GM23338 (cell line): ENCODE data around the gene DYNLRB1. TPM values are rescaled to one million over a fixed set of nuclear protein-coding genes. Genes with fewer than 3 reads are reported as not detected.

Source experiments
- ATAC-seq: fragments of 200-7000 bp; cut with Tn5 transposase; 3 replicates; pipeline ENCODE4 v1.9.1; 2020
- DNase-seq: peaks from one replicate; pipeline ENCODE4 v3.0.0-alpha.2; 2015; ENCODE audit warnings: low spot score
- H2AFZ ChIP-seq: fragments of 200-600 bp; sonication (generic); 2 replicates; pipeline ENCODE4 v1.8.0; 2016; ENCODE audit warnings: antibody characterized with exemption, mild to moderate bottlenecking, moderate library complexity
- H3F3A ChIP-seq: fragments of 200-600 bp; sonication (generic); replicated peaks from 2 replicates; pipeline ENCODE4 v1.8.0; 2017; ENCODE audit warnings: antibody characterized with exemption, mixed run types, low read depth
- H3K27ac ChIP-seq: fragments of 200-600 bp; sonication (generic); 2 replicates; pipeline ENCODE4 v1.6.1; 2016; ENCODE audit warnings: low read depth
- H3K27me3 ChIP-seq: fragments of 200-600 bp; sonication (generic); 2 replicates; pipeline ENCODE4 v1.8.0; 2016; ENCODE audit warnings: mild to moderate bottlenecking, mixed run types, moderate library complexity; ENCODE audit not compliant: insufficient read depth
- H3K36me3 ChIP-seq: fragments of 200-600 bp; sonication (generic); 2 replicates; pipeline ENCODE4 v1.8.0; 2016; ENCODE audit warnings: mild to moderate bottlenecking; ENCODE audit not compliant: insufficient read depth
- H3K4me1 ChIP-seq: fragments of 200-600 bp; sonication (generic); 2 replicates; pipeline ENCODE4 v1.8.0; 2016; ENCODE audit warnings: mild to moderate bottlenecking, moderate library complexity; ENCODE audit not compliant: insufficient read depth
- H3K4me2 ChIP-seq: fragments of 200-600 bp; sonication (generic); 2 replicates; pipeline ENCODE4 v1.7.1; 2017; ENCODE audit warnings: mixed run types
- H3K4me3 ChIP-seq: fragments of 200-600 bp; sonication (generic); 2 replicates; pipeline ENCODE4 v1.6.1; 2016; ENCODE audit warnings: mixed run types
- H3K79me2 ChIP-seq: fragments of 200-600 bp; sonication (generic); replicated peaks from 2 replicates; pipeline ENCODE4 v1.8.0; 2017; ENCODE audit warnings: mild to moderate bottlenecking; ENCODE audit not compliant: insufficient read depth
- H3K9me2 ChIP-seq: fragments of 200-600 bp; sonication (generic); 2 replicates; pipeline ENCODE4 v1.8.0; 2017; ENCODE audit not compliant: insufficient read depth
- H4K20me1 ChIP-seq: fragments of 200-600 bp; sonication (generic); replicated peaks from 2 replicates; pipeline ENCODE4 v1.8.0; 2017; ENCODE audit warnings: mild to moderate bottlenecking; ENCODE audit not compliant: insufficient read depth
- H3K27ac Mint-ChIP-seq: 2 replicates; pipeline ENCODE4 v1.8.0; 2020; ENCODE audit warnings: inconsistent platforms, mild to moderate bottlenecking, moderate library complexity, mixed read lengths
- H3K27me3 Mint-ChIP-seq: 3 replicates; pipeline ENCODE4 v1.8.0; 2022; ENCODE audit warnings: low read depth, mild to moderate bottlenecking, moderate library complexity, mixed read lengths, inconsistent platforms; ENCODE audit not compliant: insufficient read depth, poor library complexity
- H3K36me3 Mint-ChIP-seq: 3 replicates; pipeline ENCODE4 v1.8.0; 2021; ENCODE audit warnings: low read depth, mild to moderate bottlenecking, inconsistent platforms, moderate library complexity, mixed read lengths
- H3K4me1 Mint-ChIP-seq: 3 replicates; pipeline ENCODE4 v1.8.0; 2020; ENCODE audit warnings: mild to moderate bottlenecking, inconsistent platforms, mixed read lengths
- H3K4me3 Mint-ChIP-seq: 3 replicates; pipeline ENCODE4 v1.8.0; 2021; ENCODE audit warnings: moderate library complexity, mild to moderate bottlenecking, inconsistent platforms, mixed read lengths
- H3K9me3 Mint-ChIP-seq: 3 replicates; pipeline ENCODE4 v1.8.0; 2020; ENCODE audit warnings: moderate library complexity, mild to moderate bottlenecking, inconsistent platforms, mixed read lengths
- CTCF ChIP-seq, 2 experiments: fragments of 200-600 bp in 1 of 2; sonication (generic) in 1 of 2; conservative IDR thresholded peaks; 2 replicates each; pipeline versions ENCODE4 v1.5.1 to v1.6.1; 2016 to 2017; ENCODE audit warnings: antibody characterized with exemption in 2 of 2, low read depth in 2 of 2, mild to moderate bottlenecking in 2 of 2, moderate library complexity in 1 of 2
- ETS1 ChIP-seq: IDR thresholded peaks from 2 replicates; pipeline ENCODE4 v1.6.1; 2016; ENCODE audit warnings: antibody characterized with exemption
- EZH2 ChIP-seq: fragments of 200-600 bp; sonication (generic); IDR thresholded peaks from one replicate; pipeline ENCODE4 v1.8.0; 2017; ENCODE audit warnings: antibody characterized with exemption, mild to moderate bottlenecking, low read depth; ENCODE audit not compliant: unreplicated experiment
- EZH2phosphoT487 ChIP-seq: fragments of 200-600 bp; sonication (generic); IDR thresholded peaks from one replicate; pipeline ENCODE4 v1.8.1; 2018; ENCODE audit warnings: antibody characterized with exemption; ENCODE audit not compliant: unreplicated experiment
- NANOG ChIP-seq: IDR thresholded peaks from 2 replicates; pipeline ENCODE4 v1.6.1; 2016; ENCODE audit warnings: antibody characterized with exemption, borderline replicate concordance
- POLR2AphosphoS5 ChIP-seq: IDR thresholded peaks from 2 replicates; pipeline ENCODE4 v1.6.1; 2016; ENCODE audit warnings: antibody characterized with exemption, low read depth
- REST ChIP-seq: IDR thresholded peaks from one replicate; pipeline ENCODE4 v1.6.1; 2018; ENCODE audit warnings: antibody characterized with exemption; ENCODE audit not compliant: unreplicated experiment
- ZNF114 ChIP-seq: fragments of 250-450 bp; sonication (Bioruptor Pico); IDR thresholded peaks from 2 replicates; pipeline ENCODE4 v1.5.0; 2020; ENCODE audit warnings: mild to moderate bottlenecking, moderate library complexity
- ZNF331 ChIP-seq: fragments of 250-450 bp; sonication (Bioruptor Pico); IDR thresholded peaks from 2 replicates; pipeline ENCODE4 v1.5.0; 2020; ENCODE audit warnings: low read depth, mild to moderate bottlenecking, moderate library complexity
- ZNF462 ChIP-seq: fragments of 250-450 bp; sonication (Bioruptor Pico); IDR thresholded peaks from 2 replicates; pipeline ENCODE4 v1.5.0; 2020; ENCODE audit warnings: mild to moderate bottlenecking, moderate library complexity
- polyA plus RNA-seq: library from polyadenylated mRNA; unstranded; fragments of >200 nt; fragmentation: Nextera tagmentation; extraction: Ambion mirVana; gene quantifications from 2 replicates; pipeline ENCODE4 v1.2.1, GENCODE V29; 2016
- total RNA-seq: library from RNA; depleted of rRNA; stranded (reverse); fragments of >200 nt; shearing (Covaris generic); gene quantifications from 2 replicates; pipeline ENCODE4 v1.2.3, GENCODE V29; 2014

DYNLRB1 gene
- total and polyA plus RNA-seq, 2 experiments from 2014 or later, result 107 to 376 TPM

- no peaks in the 10 kb centered on the region; the same call in 1 of the 2 replicates for H3F3A ChIP-seq
- Mint-ChIP-seq H3K4me3 (no peak overlapping the region), H3K27me3 (peaks cover 4% of the 10 kb centered on the region), H3K36me3 (peaks cover 48% of the 10 kb centered on the region), H3K27ac (no peak overlapping the region), H3K4me1 (peaks cover 8% of the 10 kb centered on the region), H3K9me3 (no peaks in the 10 kb centered on the region)
- no peaks in the 10 kb centered on the region for H3K27me3 ChIP-seq
- peaks cover 40% of the 10 kb centered on the region for H3K79me2 ChIP-seq
- no peak for DNase-seq
- H3K27ac ChIP-seq, result no peak overlapping the region
- ATAC-seq, result no peak
- no peak overlapping the region for H3K4me3 ChIP-seq
- peaks cover 40% of the 10 kb centered on the region for H4K20me1 ChIP-seq
- H3K4me2 ChIP-seq, result no peak overlapping the region
- no peaks in the 10 kb centered on the region; the same call in 1 of the 2 replicates for H3K4me1 ChIP-seq
- H3K9me2 ChIP-seq, result no peaks in the 10 kb centered on the region
- H3K36me3 ChIP-seq, result peaks cover 5% of the 10 kb centered on the region; the same call in 1 of the 2 replicates
- TF ChIP-seq ZNF114 (no peak), ETS1 (no peak), EZH2phosphoT487 (no peak), CTCF (conservative IDR thresholded peaks at IDR 0.05; ENCODE audit: low read depth in 2 of 2) (no peak), ZNF462 (CRISPR knock-in tag) (no peak), POLR2AphosphoS5 (no peak), ZNF331 (CRISPR knock-in tag) (no peak), EZH2 (no peak), REST (no peak), NANOG (no peak)
- H2AFZ ChIP-seq, result no peak overlapping the region
Observed at GRCh38 chr20:34526466-34526865, 10.2 kb downstream of the DYNLRB1 start.
